Liver (tissue), 9 donors: Measurements from ENCODE around the gene PCDHGB5. TPM values are rescaled to one million over a fixed set of nuclear protein-coding genes. Genes with fewer than 3 reads are reported as not detected.

Experiments
- DNase-seq: peaks from one replicate; pipeline ENCODE4 v3.0.0-alpha.2; 2017; ENCODE audit warnings: low spot score
- H3K27ac ChIP-seq, 2 donors: one replicate each; pipeline ENCODE4 v1.7.0; 2013; ENCODE audit warnings: inconsistent platforms in 2 of 2, low read length in 2 of 2, control low read depth in 1 of 2, low read depth in 1 of 2, mild to moderate bottlenecking in 1 of 2
- H3K27me3 ChIP-seq, 4 donors: one replicate each; pipeline versions ENCODE4 v1.6.1 to v1.7.0; 2013; ENCODE audit warnings: low read length in 3 of 4, inconsistent platforms in 1 of 4, mild to moderate bottlenecking in 1 of 4, moderate library complexity in 1 of 4; ENCODE audit not compliant: control insufficient read depth in 4 of 4, insufficient read depth in 4 of 4
- H3K36me3 ChIP-seq, 4 donors: one replicate each; pipeline versions ENCODE4 v1.6.1 to v1.7.0; 2013; ENCODE audit warnings: low read length in 3 of 4, mild to moderate bottlenecking in 3 of 4, low read depth in 1 of 4, moderate library complexity in 1 of 4; ENCODE audit not compliant: control insufficient read depth in 4 of 4, insufficient read depth in 3 of 4
- H3K4me1 ChIP-seq, 4 donors: one replicate each; pipeline versions ENCODE4 v1.6.1 to v1.7.0; 2013; ENCODE audit warnings: low read length in 3 of 4, mild to moderate bottlenecking in 3 of 4, moderate library complexity in 1 of 4; ENCODE audit not compliant: control insufficient read depth in 4 of 4, insufficient read depth in 4 of 4
- H3K4me3 ChIP-seq, 3 donors: one replicate each; pipeline versions ENCODE4 v1.6.1 to v1.7.0; 2013; ENCODE audit warnings: low read length in 3 of 3, control low read depth in 1 of 3, low read depth in 1 of 3, mild to moderate bottlenecking in 1 of 3
- H3K9ac ChIP-seq, 2 donors: one replicate each; pipeline ENCODE4 v1.7.0; 2013; ENCODE audit warnings: low read length in 2 of 2, mild to moderate bottlenecking in 2 of 2, moderate library complexity in 2 of 2, control low read depth in 1 of 2, low read depth in 1 of 2
- H3K9me3 ChIP-seq, 4 donors: one replicate each; pipeline versions ENCODE4 v1.6.1 to v1.7.0; 2013; ENCODE audit warnings: low read length in 3 of 4; ENCODE audit not compliant: control insufficient read depth in 4 of 4
- ATF3 ChIP-seq: IDR thresholded peaks from 2 replicates; pipeline ENCODE4 v1.6.1; 2016; ENCODE audit warnings: antibody characterized with exemption
- EGR1 ChIP-seq, 2 donors: IDR thresholded peaks; 2 replicates each; pipeline ENCODE4 v1.6.1; 2016 to 2018; ENCODE audit warnings: antibody characterized with exemption in 2 of 2, low read depth in 2 of 2
- FOXA1 ChIP-seq: IDR thresholded peaks from 2 replicates; pipeline ENCODE4 v1.6.1; 2016; ENCODE audit warnings: antibody characterized with exemption
- FOXA2 ChIP-seq: IDR thresholded peaks from 2 replicates; pipeline ENCODE4 v1.6.1; 2016; ENCODE audit warnings: antibody characterized with exemption
- GABPA ChIP-seq, 2 donors: IDR thresholded peaks in 1 of 2; conservative IDR thresholded peaks in 1 of 2; 2 replicates each; pipeline ENCODE4 v1.6.1; 2016; ENCODE audit warnings: antibody characterized with exemption in 2 of 2, mild to moderate bottlenecking in 1 of 2, moderate library complexity in 1 of 2
- HNF4A ChIP-seq, 2 donors: conservative IDR thresholded peaks; 2 replicates each; pipeline ENCODE4 v1.6.1; 2016; ENCODE audit warnings: antibody characterized with exemption in 2 of 2, mild to moderate bottlenecking in 2 of 2
- HNF4G ChIP-seq: IDR thresholded peaks from 2 replicates; pipeline ENCODE4 v1.6.1; 2016; ENCODE audit warnings: antibody characterized with exemption
- NR2F2 ChIP-seq: IDR thresholded peaks from 2 replicates; pipeline ENCODE4 v1.6.1; 2016; ENCODE audit warnings: antibody characterized with exemption
- RAD21 ChIP-seq, 2 donors: IDR thresholded peaks; 2 replicates each; pipeline ENCODE4 v1.6.1; 2016; ENCODE audit warnings: antibody characterized with exemption in 2 of 2, mild to moderate bottlenecking in 2 of 2
- REST ChIP-seq: IDR thresholded peaks from 2 replicates; pipeline ENCODE4 v1.6.1; 2016; ENCODE audit warnings: antibody characterized with exemption, mild to moderate bottlenecking
- RXRA ChIP-seq, 2 donors: IDR thresholded peaks; 2 replicates each; pipeline ENCODE4 v1.6.1; 2017 to 2018; ENCODE audit warnings: antibody characterized with exemption in 2 of 2, mild to moderate bottlenecking in 1 of 2
- SP1 ChIP-seq: IDR thresholded peaks from 2 replicates; pipeline ENCODE4 v1.6.1; 2018; ENCODE audit warnings: antibody characterized with exemption, mild to moderate bottlenecking
- TAF1 ChIP-seq: conservative IDR thresholded peaks from 2 replicates; pipeline ENCODE4 v1.6.1; 2016; ENCODE audit warnings: antibody characterized with exemption, mild to moderate bottlenecking
- YY1 ChIP-seq: IDR thresholded peaks from 2 replicates; pipeline ENCODE4 v1.6.1; 2016; ENCODE audit warnings: antibody characterized with exemption, mild to moderate bottlenecking
- WGBS: extraction: QIAGEN DNeasy Blood & Tissue Kit; methylation state at CpG from one replicate; pipeline ENCODE4 v1.1.7; 2013; 5-methylcytosine and 5-hydroxymethylcytosine counted together
- polyA plus RNA-seq, 2 donors: library from polyadenylated mRNA; stranded (reverse) in 1 of 2; unstranded in 1 of 2; fragments of 200-250 nt in 1 of 2; fragments of >200 nt in 1 of 2; fragmentation: Nextera tagmentation in 1 of 2; extraction: Ambion mirVana in 1 of 2; gene quantifications; one replicate each; pipeline versions ENCODE4 v1.2.1 to v1.2.3, GENCODE V29; 2013 to 2015
- total RNA-seq, 2 donors: library from RNA; depleted of rRNA; stranded (reverse); fragments of >200 nt; gene quantifications; one replicate each; pipeline ENCODE4 v1.2.3, GENCODE V29; 2014
- TF ChIP-seq, protein P1 (sequence below): IDR thresholded peaks from 2 replicates; pipeline ENCODE4 v1.6.1; 2016; ENCODE audit warnings: antibody characterized with exemption
- donor health status: healthy.
- donor health status: healthy.
- donor health status: healthy.
- donor health status: healthy.
- donor health status: healthy.

PCDHGB5 gene
- total and polyA plus RNA-seq, 4 donors, result 0.76 to 3.8 (median 2.3) TPM

- Histone ChIP-seq H3K9ac (no peak overlapping the region), H3K4me1 (no peaks in the 10 kb centered on the region), H3K27me3 (peaks cover 0 to 3% (median 1%) of the 10 kb centered on the region in 4 donors), H3K9me3 (peaks cover 29 to 64% (median 45%) of the 10 kb centered on the region in 4 donors), H3K27ac (no peak overlapping the region), H3K4me3 (peak overlapping the region in 1 of 3 donors; percentile 3), H3K36me3 (peaks cover 0 to 3% (median 0%) of the 10 kb centered on the region in 4 donors)
- 32% methylated on average over 32 of the region's 36 CpGs for WGBS
- no peak for TF ChIP-seq FOXA2
- no peak for TF ChIP-seq RAD21 (IDR thresholded peaks at IDR 0.05)
- TF ChIP-seq ATF3, result no peak
- no peak for TF ChIP-seq NR2F2
- no peak for TF ChIP-seq SP1
- no peak for TF ChIP-seq HNF4G
- TF ChIP-seq RXRA (IDR thresholded peaks at IDR 0.05), result no peak
- no peak for TF ChIP-seq REST
- no peak for TF ChIP-seq GABPA (IDR thresholded peaks at IDR 0.05 in 1 of 2, conservative IDR thresholded peaks at IDR 0.05 in 1 of 2)
- TF ChIP-seq TAF1, result no peak
- TF ChIP-seq HNF4A (conservative IDR thresholded peaks at IDR 0.05), result no peak
- DNase-seq, result no peak
Observed at GRCh38 chr5:141351591-141351990, 46.2 kb upstream of the PCDHGB5 start.

GRCh38 chr5:141354900-141355469, 42.8 kb upstream of the PCDHGB5 start, which contains the start of gene PCDHGA4:
TSS of gene PCDHGA4 (plus strand) at chr5:141355021. CDS start at chr5:141355108, 87 bp downstream.
- H3K27me3 ChIP-seq, result peaks cover 0 to 2% (median under 1%) of the 10 kb centered on the region in 4 donors
- H3K27ac ChIP-seq, result no peak within 1 kb of the TSS
- no peaks in the 10 kb centered on the region for H3K4me1 ChIP-seq
- 14% methylated on average over 29 of the region's 29 CpGs for WGBS
- H3K9ac ChIP-seq, result no peak within 1 kb of the TSS
- no peak for TF ChIP-seq FOXA2
- no peak for TF ChIP-seq TAF1
- TF ChIP-seq, protein P1, sequence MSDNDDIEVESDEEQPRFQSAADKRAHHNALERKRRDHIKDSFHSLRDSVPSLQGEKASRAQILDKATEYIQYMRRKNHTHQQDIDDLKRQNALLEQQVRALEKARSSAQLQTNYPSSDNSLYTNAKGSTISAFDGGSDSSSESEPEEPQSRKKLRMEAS, result no peak
- TF ChIP-seq FOXA1, result no peak
- TF ChIP-seq EGR1 (IDR thresholded peaks at IDR 0.05; ENCODE audit: low read depth in 2 of 2), result no peak
- no peak for TF ChIP-seq RAD21 (IDR thresholded peaks at IDR 0.05)
- no peak for TF ChIP-seq RXRA (IDR thresholded peaks at IDR 0.05)
- TF ChIP-seq HNF4G, result no peak
- no peak for TF ChIP-seq SP1
- TF ChIP-seq YY1, result no peak
- peaks cover 0 to 3% (median 0%) of the 10 kb centered on the region in 4 donors for H3K36me3 ChIP-seq
- DNase-seq, result no peak
- H3K4me3 ChIP-seq, result peak within 1 kb of the TSS; percentile 29 to 45 (median 33)
- peaks cover 34 to 69% (median 47%) of the 10 kb centered on the region in 4 donors for H3K9me3 ChIP-seq
